ENCODE data around the gene LPO.

DNA sequence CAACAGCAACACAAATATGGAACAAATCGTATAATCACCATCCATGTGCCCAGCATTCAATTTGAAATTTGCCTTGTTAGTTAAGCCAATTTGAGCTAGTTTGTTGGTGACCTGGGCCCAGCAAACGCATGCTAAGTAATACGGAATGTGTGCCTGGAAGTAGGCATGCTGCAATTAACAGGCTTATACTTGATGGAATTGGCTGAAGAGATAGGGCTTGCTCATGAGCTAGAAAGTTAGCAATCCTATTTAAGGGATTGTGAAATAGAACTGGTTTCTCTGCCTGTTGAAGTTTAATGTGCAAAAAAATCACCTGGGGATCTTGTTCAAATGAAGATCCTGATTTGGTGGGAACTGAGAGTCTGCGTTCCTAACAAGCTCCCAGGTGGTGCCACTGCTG, 8.5 kb upstream of the LPO start:
- TF ChIP-seq ESRRA (CRISPR knock-in tag; IDR thresholded peaks at IDR 0.05; ENCODE audit: borderline replicate concordance) (no peak), GABPB1 (CRISPR knock-in tag; IDR thresholded peaks at IDR 0.05) (no peak), PRDM15 (CRISPR knock-in tag; IDR thresholded peaks at IDR 0.05) (no peak), IRF2 (CRISPR knock-in tag; IDR thresholded peaks at IDR 0.05; ENCODE audit: borderline replicate concordance, low read depth) (no peak), ZNF396 (CRISPR knock-in tag; IDR thresholded peaks at IDR 0.05; ENCODE audit: borderline replicate concordance) (no peak)
- TF ChIP-seq, protein P1, sequence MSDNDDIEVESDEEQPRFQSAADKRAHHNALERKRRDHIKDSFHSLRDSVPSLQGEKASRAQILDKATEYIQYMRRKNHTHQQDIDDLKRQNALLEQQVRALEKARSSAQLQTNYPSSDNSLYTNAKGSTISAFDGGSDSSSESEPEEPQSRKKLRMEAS (CRISPR knock-in tag; IDR thresholded peaks at IDR 0.05): no peak
- TF ChIP-seq, protein P2, sequence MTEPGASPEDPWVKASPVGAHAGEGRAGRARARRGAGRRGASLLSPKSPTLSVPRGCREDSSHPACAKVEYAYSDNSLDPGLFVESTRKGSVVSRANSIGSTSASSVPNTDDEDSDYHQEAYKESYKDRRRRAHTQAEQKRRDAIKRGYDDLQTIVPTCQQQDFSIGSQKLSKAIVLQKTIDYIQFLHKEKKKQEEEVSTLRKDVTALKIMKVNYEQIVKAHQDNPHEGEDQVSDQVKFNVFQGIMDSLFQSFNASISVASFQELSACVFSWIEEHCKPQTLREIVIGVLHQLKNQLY (CRISPR knock-in tag; IDR thresholded peaks at IDR 0.05): no peak
- TF ChIP-seq, protein P3, sequence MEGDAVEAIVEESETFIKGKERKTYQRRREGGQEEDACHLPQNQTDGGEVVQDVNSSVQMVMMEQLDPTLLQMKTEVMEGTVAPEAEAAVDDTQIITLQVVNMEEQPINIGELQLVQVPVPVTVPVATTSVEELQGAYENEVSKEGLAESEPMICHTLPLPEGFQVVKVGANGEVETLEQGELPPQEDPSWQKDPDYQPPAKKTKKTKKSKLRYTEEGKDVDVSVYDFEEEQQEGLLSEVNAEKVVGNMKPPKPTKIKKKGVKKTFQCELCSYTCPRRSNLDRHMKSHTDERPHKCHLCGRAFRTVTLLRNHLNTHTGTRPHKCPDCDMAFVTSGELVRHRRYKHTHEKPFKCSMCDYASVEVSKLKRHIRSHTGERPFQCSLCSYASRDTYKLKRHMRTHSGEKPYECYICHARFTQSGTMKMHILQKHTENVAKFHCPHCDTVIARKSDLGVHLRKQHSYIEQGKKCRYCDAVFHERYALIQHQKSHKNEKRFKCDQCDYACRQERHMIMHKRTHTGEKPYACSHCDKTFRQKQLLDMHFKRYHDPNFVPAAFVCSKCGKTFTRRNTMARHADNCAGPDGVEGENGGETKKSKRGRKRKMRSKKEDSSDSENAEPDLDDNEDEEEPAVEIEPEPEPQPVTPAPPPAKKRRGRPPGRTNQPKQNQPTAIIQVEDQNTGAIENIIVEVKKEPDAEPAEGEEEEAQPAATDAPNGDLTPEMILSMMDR (IDR thresholded peaks at IDR 0.05): no peak
- TF ChIP-seq, protein P4, sequence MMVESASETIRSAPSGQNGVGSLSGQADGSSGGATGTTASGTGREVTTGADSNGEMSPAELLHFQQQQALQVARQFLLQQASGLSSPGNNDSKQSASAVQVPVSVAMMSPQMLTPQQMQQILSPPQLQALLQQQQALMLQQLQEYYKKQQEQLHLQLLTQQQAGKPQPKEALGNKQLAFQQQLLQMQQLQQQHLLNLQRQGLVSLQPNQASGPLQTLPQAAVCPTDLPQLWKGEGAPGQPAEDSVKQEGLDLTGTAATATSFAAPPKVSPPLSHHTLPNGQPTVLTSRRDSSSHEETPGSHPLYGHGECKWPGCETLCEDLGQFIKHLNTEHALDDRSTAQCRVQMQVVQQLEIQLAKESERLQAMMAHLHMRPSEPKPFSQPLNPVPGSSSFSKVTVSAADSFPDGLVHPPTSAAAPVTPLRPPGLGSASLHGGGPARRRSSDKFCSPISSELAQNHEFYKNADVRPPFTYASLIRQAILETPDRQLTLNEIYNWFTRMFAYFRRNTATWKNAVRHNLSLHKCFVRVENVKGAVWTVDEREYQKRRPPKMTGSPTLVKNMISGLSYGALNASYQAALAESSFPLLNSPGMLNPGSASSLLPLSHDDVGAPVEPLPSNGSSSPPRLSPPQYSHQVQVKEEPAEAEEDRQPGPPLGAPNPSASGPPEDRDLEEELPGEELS (CRISPR knock-in tag; IDR thresholded peaks at IDR 0.05): no peak
- TF ChIP-seq, protein P5, sequence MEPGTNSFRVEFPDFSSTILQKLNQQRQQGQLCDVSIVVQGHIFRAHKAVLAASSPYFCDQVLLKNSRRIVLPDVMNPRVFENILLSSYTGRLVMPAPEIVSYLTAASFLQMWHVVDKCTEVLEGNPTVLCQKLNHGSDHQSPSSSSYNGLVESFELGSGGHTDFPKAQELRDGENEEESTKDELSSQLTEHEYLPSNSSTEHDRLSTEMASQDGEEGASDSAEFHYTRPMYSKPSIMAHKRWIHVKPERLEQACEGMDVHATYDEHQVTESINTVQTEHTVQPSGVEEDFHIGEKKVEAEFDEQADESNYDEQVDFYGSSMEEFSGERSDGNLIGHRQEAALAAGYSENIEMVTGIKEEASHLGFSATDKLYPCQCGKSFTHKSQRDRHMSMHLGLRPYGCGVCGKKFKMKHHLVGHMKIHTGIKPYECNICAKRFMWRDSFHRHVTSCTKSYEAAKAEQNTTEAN (CRISPR knock-in tag; IDR thresholded peaks at IDR 0.05): no peak
